ENCODE results near the gene GAS2L1.

Gene GAS2L1

DNA sequence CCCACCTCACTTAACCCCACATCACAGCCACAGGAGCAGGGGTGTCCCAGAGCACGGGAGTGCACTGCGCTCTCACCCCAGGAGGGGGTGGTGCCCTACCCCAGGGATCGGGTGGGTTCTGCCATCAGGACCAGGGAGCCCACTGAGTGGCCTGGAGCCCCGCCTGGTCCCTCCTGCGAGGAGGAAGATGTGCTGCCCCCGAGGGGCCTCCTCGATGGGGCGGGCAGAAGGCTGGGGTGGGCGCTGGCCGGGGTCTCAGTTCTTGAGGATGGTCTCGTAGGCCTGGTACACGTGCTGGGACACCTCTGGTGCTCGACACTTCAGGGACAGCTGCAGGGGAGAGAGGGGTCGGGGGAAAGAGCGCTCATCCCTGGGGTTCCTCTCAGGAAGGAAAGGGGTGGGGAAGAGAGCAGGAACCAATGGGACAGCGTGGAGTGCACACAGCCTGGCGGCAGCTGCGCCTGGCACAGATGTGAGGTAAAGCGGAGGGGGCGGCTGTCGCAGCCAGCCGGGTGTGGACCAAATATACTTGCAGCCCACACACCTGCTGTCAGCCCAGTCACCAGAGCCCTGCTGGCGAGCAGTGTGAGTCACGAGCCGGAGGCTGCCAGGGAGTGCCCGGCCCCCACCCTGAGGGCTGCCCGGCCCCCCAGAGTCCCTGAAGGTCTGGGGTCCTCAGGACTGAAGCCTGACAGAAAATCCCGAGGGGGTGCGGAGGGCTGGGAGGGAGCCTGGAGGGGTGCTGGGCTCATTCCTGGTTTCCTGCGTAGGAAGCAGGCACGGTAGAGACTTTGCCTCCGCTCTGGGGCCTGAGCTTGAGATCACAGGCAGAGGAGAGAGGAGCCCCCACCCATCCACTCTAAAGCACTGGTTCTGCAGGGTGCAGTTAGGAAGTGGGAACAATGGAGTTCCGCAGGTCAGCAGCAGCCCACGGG, 22.4 kb downstream of the GAS2L1 start:
- DNase-seq = no peak

DNA sequence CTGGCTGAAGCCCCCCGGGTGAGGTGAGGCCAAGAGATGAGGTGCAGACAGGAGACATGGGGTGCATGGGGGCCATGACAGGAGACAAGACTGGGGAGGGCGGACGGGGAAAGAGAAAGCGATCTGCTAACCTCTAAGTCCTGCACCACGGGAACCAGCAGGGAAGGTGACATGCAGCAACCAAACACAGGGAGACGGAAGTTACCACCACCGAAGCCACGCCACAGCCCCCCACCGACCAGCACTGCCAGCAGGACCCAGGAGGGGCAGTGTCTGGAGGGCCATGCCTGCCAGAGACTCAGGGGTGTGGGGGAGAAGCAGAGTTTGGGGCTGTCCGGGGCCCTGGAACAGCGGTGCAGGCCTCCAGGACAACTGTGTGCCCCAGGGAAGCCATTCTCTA, 23.1 kb downstream of the GAS2L1 start:
- no peak for DNase-seq

DNA sequence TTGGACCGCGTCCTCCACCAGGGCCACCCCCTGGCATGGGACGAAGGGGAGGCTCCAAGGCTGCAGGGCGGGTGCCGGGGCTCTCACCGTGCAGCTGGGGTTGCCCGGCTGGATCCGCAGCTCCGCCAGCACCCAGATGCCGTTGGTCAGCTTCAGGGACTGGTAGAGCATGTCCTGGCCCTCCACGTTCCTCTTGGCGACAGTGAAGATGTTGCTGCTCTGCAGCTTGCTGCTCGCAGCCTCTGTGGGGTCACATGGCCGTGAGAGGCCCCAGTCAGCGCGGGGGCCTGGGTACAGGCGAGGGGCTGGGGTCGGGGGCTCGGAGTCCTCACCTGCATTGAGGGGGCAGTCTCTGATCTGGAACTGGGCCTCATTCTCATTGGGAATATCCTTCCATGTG, 23.8 kb downstream of the GAS2L1 start:
- no peak for DNase-seq

- no peak for DNase-seq
Measured at GRCh38 chr22:29330753-29331152, 24.3 kb downstream of the GAS2L1 start.

GRCh38 chr22:29331213-29331612, 24.8 kb downstream of the GAS2L1 start:
- no peak for DNase-seq

DNA sequence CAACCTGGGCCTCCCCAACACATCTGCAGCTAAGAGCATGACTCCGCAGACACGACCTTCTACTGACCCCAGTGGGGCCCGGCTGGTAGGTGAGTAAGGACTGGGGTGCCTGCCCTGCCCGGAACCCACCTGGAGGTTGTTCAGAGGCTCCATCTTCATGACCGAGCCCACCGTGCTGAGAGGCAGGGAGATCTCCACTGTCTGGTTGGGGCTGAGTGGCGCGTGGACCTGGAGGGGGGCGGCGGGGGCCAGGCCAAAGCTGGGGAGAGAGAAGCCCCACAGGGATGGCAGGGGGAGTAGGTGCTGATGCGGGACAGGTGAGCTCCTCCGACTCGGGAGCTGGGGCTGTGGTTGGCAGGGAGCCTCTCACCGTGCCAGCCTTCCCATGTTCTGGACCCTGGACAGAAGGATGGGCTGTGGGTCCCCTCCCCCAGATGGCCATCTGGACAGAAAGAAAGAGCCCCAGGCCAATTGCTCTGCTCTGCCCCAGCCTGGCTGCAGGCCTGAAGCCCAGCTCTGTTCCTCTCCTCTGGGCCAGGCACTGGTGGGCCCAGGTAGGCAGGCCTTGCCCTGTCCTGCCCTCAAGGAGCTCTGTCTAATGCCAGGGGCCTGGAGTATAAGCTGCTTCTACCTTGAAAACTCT, 25.3 kb downstream of the GAS2L1 start:
- DNase-seq = no peak

- DNase-seq = no peak
Measured at GRCh38 chr22:29332886-29333496, 26.5 kb downstream of the GAS2L1 start.

- DNase-seq = no peak
Measured at GRCh38 chr22:29334148-29334547, 27.7 kb downstream of the GAS2L1 start.

DNA sequence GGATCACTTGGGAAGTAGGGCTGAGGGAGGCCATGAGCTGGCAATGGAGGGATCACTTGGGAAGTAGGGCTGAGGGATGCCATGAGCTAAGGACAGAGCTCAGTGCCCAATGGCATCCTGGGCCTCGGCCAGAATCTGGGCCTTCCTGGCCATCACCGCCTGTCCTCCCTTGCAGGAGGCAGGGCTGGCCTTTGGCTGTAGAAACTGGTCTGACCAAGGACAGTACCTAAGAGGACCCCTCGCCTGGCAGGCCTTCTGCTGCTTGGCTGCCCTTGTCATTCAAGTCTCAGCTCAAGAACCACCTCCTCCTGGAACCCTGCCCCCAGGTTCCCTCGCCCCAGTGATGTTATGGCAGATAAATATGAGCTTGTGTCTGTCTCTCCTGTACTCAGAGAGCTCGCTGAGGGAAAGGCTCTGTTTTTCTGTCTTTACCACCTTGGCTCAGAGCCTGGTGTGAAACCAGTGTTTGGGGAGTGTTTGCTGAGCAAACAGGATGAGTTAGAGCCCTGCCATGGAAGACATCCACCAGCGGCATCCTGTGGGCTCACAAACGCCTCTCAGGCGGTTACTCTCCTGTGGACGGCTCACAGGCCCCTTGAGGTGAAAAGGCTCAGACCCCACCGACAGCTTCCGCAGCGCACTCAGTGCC, 28.4 kb downstream of the GAS2L1 start:
- no peak for DNase-seq

- no peak for DNase-seq
Measured at GRCh38 chr22:29335656-29336055, 29.2 kb downstream of the GAS2L1 start.

DNA sequence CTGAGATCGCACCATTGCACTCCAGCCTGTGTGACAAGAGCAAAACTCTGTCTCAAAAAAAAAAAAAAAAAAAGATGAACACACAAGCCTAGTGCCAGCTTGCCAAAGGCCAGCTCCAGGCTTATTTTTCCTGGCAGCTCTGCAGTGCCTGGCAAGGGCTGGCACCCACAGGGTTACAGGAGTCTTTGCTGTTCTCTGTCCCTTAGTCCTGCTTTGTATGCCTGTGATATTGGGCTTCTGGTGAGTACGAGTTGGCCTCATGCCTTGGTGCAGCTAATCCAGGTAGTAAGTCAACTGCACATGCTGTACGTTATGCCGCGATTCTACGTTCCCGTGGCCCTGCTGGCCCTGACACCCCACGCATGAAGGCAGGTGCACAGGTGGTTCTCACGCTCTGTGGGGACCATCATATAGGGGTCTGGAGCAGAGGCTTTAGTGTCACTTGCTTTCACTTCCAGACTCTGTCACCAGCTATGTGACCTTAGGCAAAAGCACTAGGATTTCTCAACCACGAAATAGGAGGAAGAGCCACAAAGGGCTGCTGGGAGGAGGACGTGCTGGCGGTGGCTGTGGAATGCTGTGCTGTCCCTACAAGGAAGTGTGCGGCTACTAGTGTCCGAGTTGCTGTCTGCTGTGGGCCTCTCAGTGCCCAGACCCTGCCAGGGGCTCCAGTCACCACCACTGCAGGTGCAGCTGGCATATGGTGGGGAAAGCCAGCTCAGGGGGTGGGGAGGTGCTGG, 30.5 kb downstream of the GAS2L1 start:
- no peak for DNase-seq

DNA sequence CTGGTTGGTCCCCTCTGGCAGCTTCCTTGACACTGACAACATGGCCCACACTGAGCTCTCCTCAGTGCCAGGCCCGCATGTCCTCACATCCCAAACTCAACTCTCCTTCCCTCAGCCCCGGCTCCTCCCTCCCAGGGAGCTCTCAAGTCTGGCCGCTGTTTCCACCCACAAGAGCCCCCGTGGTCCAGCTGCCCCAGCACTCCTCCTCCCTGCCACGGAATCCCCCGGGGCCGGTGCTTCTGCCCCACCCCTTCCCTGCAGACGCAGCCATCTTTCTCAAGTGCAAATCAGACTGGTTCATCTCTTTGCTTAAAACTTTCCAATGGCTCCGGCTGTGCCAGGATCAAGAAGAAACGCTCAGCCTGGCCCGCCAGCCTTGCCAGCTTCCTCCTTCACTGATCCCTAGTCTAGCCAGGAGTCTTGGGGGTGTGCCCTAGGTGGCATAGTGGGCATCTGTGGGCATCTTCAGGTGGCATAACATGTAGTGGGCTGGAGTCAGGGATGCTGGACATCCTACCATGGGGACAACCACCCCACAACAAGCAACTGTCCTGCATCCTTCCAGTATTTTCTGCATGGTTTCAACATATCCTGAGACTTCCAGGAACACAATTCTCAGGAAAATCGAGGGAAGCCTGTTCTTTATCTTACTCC, 31.3 kb downstream of the GAS2L1 start:
- DNase-seq = no peak

DNA sequence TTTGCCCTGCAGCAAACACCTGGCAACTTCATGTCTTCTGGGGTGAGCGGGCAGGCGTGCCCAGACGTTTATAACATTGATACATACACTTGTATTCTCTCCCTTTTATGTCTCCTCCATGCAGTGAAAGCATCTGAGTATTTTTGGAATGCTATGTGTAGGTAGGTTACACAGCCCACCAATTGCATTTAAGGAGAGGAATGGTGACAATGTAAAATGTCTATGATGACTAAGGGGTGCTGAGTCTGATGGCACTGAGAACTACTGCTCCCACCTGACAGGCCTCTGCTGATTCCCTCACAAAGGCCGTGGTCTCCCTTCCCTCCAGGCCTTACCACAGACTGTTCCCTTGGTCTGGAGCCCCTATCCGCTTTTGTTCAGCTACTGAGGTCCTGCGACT, 31.9 kb downstream of the GAS2L1 start:
- DNase-seq = no peak

GRCh38 chr22:29339381-29340235, 33.2 kb downstream of the GAS2L1 start:
- DNase-seq = no peak

DNA sequence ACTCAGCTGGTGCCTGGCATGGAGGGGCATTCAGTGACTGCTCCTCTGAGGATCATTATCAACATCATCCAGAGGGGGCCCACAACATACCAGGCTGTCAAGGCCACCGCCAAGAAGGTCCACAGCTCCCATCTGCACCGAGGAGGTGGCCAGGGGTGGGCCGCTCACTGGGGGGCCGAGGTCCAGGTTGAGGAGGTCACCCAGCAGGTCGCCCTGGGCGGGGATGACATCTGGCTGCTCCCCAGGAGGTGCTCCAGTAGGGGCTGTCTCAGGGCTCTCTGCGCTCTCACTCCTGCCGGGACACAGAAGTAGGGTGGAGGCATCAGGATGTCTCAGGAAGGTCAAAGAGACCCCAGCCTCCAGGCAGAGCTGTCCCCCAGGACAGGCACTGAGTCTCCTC, 34.1 kb downstream of the GAS2L1 start:
- DNase-seq = no peak

- no peak for DNase-seq
Measured at GRCh38 chr22:29341056-29341848, 34.8 kb downstream of the GAS2L1 start.

GRCh38 chr22:29341849-29342127, 35.3 kb downstream of the GAS2L1 start:
- DNase-seq = no peak

- no peak for DNase-seq
Measured at GRCh38 chr22:29342177-29342576, 35.7 kb downstream of the GAS2L1 start.

GRCh38 chr22:29342577-29343312, 36.3 kb downstream of the GAS2L1 start:
- no peak for DNase-seq

DNA sequence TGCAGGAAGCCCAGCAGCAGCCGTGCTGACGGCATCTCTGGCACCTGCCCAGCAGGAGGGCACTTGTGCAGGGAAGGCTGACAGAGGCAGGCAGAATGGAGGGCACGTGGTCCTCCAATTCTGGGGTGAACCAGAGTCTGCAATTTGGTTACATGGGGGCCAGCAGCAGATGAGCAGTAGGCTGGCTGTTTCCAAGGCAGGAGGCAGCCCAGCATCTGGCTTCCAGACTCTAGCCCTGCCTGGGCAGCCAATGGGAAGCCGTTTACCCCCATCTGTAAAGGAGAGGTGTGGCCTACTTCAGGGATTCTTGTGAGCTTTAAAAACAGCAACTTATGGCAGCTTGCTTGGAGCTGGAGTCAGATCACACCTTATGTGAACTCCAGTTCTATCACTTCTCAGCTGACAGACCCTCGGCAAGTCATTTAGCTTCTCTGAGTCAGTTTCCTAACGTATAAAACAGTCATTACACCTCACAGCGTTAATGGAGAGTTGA, 36.9 kb downstream of the GAS2L1 start:
- DNase-seq = no peak

Measured in activated effector memory CD4-positive, alpha-beta T cell treated with anti-CD3 and anti-CD28 coated beads, Interleukin-2, amount 50 U/mL, for 16 hours (primary cell).